OCI-LY7 (cell line): ENCODE results near the gene ANTXR1.

Experiments
- EZH2phosphoT487 ChIP-seq: fragments of 200-600 bp; sonication (generic); IDR thresholded peaks from 2 replicates; pipeline ENCODE4 v1.6.1; 2018; ENCODE audit warnings: low read depth, borderline replicate concordance, mild to moderate bottlenecking, mixed run types, antibody characterized with exemption, low read length, moderate library complexity, mixed read lengths
- TF ChIP-seq, protein P1 (sequence below): fragments of 200-600 bp; sonication (generic); conservative IDR thresholded peaks from 2 replicates; pipeline ENCODE4 v1.5.1; 2014; ENCODE audit warnings: mild to moderate bottlenecking, antibody characterized with exemption, low read length, moderate library complexity, mixed read lengths

DNA sequence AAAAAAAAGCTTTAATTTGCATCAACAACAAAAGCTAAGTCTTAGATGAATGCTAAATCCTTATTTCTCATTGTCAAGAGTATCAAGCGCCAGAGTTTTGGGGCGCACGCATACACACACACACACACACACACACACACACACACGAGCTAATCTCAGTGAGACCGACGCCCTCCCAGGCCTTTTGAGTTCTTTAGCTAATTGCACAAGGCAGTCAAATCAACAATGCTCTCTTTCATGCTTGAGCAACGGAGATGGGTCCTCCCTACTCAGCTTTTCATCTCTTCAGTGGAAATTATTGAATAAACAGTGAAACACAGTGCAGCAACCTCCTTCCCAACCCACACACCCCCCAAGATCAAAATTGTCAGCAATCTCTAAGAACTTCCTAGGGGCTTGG lies 19.3 kb upstream of the ANTXR1 start:
- TF ChIP-seq, protein P1, sequence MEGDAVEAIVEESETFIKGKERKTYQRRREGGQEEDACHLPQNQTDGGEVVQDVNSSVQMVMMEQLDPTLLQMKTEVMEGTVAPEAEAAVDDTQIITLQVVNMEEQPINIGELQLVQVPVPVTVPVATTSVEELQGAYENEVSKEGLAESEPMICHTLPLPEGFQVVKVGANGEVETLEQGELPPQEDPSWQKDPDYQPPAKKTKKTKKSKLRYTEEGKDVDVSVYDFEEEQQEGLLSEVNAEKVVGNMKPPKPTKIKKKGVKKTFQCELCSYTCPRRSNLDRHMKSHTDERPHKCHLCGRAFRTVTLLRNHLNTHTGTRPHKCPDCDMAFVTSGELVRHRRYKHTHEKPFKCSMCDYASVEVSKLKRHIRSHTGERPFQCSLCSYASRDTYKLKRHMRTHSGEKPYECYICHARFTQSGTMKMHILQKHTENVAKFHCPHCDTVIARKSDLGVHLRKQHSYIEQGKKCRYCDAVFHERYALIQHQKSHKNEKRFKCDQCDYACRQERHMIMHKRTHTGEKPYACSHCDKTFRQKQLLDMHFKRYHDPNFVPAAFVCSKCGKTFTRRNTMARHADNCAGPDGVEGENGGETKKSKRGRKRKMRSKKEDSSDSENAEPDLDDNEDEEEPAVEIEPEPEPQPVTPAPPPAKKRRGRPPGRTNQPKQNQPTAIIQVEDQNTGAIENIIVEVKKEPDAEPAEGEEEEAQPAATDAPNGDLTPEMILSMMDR = no peak
- no peak for TF ChIP-seq EZH2phosphoT487
